ENCODE measurements around the gene KANSL1. TPM values are rescaled to one million over a fixed set of nuclear protein-coding genes. Genes with fewer than 3 reads are reported as not detected.
"Not testable (repeated sequence)": the region's sequence is repeated elsewhere in the genome, so short reads cannot be mapped to it uniquely, and the experiment has no call there.

Gene KANSL1
- total and polyA plus RNA-seq, 2 experiments from 2014 or later = 37.3 to 84.3 TPM

GRCh38 chr17:46008591-46008990 is 184.6 kb downstream of the KANSL1 start:
- Histone ChIP-seq H3K4me1 (ENCODE audit: insufficient read depth) (peaks cover 9% of the 10 kb centered on the region), H4K20me1 (ENCODE audit: insufficient read depth, poor library complexity, severe bottlenecking) (no peaks in the 10 kb centered on the region), H3K4me3 (no peak overlapping the region), H3K36me3 (replicated peaks; ENCODE audit: insufficient read depth, low read depth) (no peaks in the 10 kb centered on the region), H2AFZ (no peak overlapping the region), H3K9me2 (replicated peaks; ENCODE audit: insufficient read depth) (no peaks in the 10 kb centered on the region), H3K9me3 (ENCODE audit: low read depth) (no peaks in the 10 kb centered on the region), H3K4me2 (no peak overlapping the region), H3K79me2 (no peaks in the 10 kb centered on the region), H3K27me3 (no peaks in the 10 kb centered on the region), H3K27ac (no peak overlapping the region)
- no peak for DNase-seq (ENCODE audit: low spot score)
- 90% methylated on average over 9 of the region's 9 CpGs for WGBS (ENCODE audit: low lambda C conversion rate, missing lambda C conversion rate)
- TF ChIP-seq EZH2phosphoT487 (IDR thresholded peaks at IDR 0.05; ENCODE audit: low read depth, severe bottlenecking, unreplicated experiment) (no peak), CTCF (IDR thresholded peaks at IDR 0.05; ENCODE audit: poor library complexity) (no peak), EZH2 (IDR thresholded peaks at IDR 0.05; ENCODE audit: borderline replicate concordance) (no peak)

- no peak overlapping the region for H3K4me2 ChIP-seq
- H4K20me1 ChIP-seq (ENCODE audit: insufficient read depth, poor library complexity, severe bottlenecking) = no peaks in the 10 kb centered on the region
- WGBS (ENCODE audit: low lambda C conversion rate, missing lambda C conversion rate) = 96% methylated on average over 2 of the region's 2 CpGs
- no peak for DNase-seq (ENCODE audit: low spot score)
- H3K27me3 ChIP-seq = no peaks in the 10 kb centered on the region
- H2AFZ ChIP-seq = no peak overlapping the region
- H3K9me3 ChIP-seq (ENCODE audit: low read depth) = no peaks in the 10 kb centered on the region
- H3K4me3 ChIP-seq = no peak overlapping the region
- H3K4me1 ChIP-seq (ENCODE audit: insufficient read depth) = peaks cover 10% of the 10 kb centered on the region
- TF ChIP-seq CTCF (IDR thresholded peaks at IDR 0.05; ENCODE audit: poor library complexity) (no peak), EZH2phosphoT487 (IDR thresholded peaks at IDR 0.05; ENCODE audit: low read depth, severe bottlenecking, unreplicated experiment) (no peak), EZH2 (IDR thresholded peaks at IDR 0.05; ENCODE audit: borderline replicate concordance) (no peak)
- no peaks in the 10 kb centered on the region for H3K79me2 ChIP-seq
- H3K9me2 ChIP-seq (replicated peaks; ENCODE audit: insufficient read depth) = no peaks in the 10 kb centered on the region
- no peaks in the 10 kb centered on the region for H3K36me3 ChIP-seq (replicated peaks; ENCODE audit: insufficient read depth, low read depth)
- H3K27ac ChIP-seq = no peak overlapping the region
These were observed 185.7 kb downstream of the KANSL1 start for GRCh38 chr17:46007461-46007965.

GRCh38 chr17:46006082-46006481 is 187.1 kb downstream of the KANSL1 start:
- peaks cover 10% of the 10 kb centered on the region for H3K4me1 ChIP-seq (ENCODE audit: insufficient read depth)
- not testable (repeated sequence) for H3K9me3 ChIP-seq (ENCODE audit: low read depth); H3K27ac ChIP-seq; H3K4me3 ChIP-seq; H3K79me2 ChIP-seq; H2AFZ ChIP-seq; H3K36me3 ChIP-seq (replicated peaks; ENCODE audit: insufficient read depth, low read depth); H3K4me2 ChIP-seq; H3K27me3 ChIP-seq; H4K20me1 ChIP-seq (ENCODE audit: insufficient read depth, poor library complexity, severe bottlenecking); H3K9me2 ChIP-seq (replicated peaks; ENCODE audit: insufficient read depth); DNase-seq (ENCODE audit: low spot score)
- WGBS (ENCODE audit: low lambda C conversion rate, missing lambda C conversion rate) = 100% methylated on average over 1 of the region's 1 CpG

- H3K9me2 ChIP-seq (replicated peaks; ENCODE audit: insufficient read depth) = no peaks in the 10 kb centered on the region
- H3K27ac ChIP-seq = peak overlapping the region; percentile 43
- peak overlapping the region; percentile 42 for H3K4me2 ChIP-seq
- no peaks in the 10 kb centered on the region for H3K36me3 ChIP-seq (replicated peaks; ENCODE audit: insufficient read depth, low read depth)
- peaks cover 10% of the 10 kb centered on the region for H3K4me1 ChIP-seq (ENCODE audit: insufficient read depth)
- H3K4me3 ChIP-seq = no peak overlapping the region
- 47% methylated on average over 6 of the region's 6 CpGs for WGBS (ENCODE audit: low lambda C conversion rate, missing lambda C conversion rate)
- H3K27me3 ChIP-seq = no peaks in the 10 kb centered on the region
- DNase-seq (ENCODE audit: low spot score) = peak; percentile 59
- TF ChIP-seq EZH2 (IDR thresholded peaks at IDR 0.05; ENCODE audit: borderline replicate concordance) (no peak), EZH2phosphoT487 (IDR thresholded peaks at IDR 0.05; ENCODE audit: low read depth, severe bottlenecking, unreplicated experiment) (no peak), CTCF (IDR thresholded peaks at IDR 0.05; ENCODE audit: poor library complexity) (no peak)
- H2AFZ ChIP-seq = no peak overlapping the region
- H4K20me1 ChIP-seq (ENCODE audit: insufficient read depth, poor library complexity, severe bottlenecking) = no peaks in the 10 kb centered on the region
- H3K9me3 ChIP-seq (ENCODE audit: low read depth) = no peaks in the 10 kb centered on the region
- H3K79me2 ChIP-seq = no peaks in the 10 kb centered on the region
These were observed 189.1 kb downstream of the KANSL1 start for GRCh38 chr17:46003907-46004748.

All from hepatocyte (in vitro differentiated cells).